PC-3 (cell line): ENCODE measurements around the gene PEX14.

ENCODE experiments used
- CTCF ChIP-seq: fragments of 300-600 bp; sonication (generic); conservative IDR thresholded peaks from 2 replicates; pipeline ENCODE4 v1.5.1; 2017; ENCODE audit warnings: antibody characterized with exemption, low read depth, mild to moderate bottlenecking, low read length
- EZH2 ChIP-seq: fragments of 300-600 bp; sonication (generic); IDR thresholded peaks from one replicate; pipeline ENCODE4 v1.6.1; 2017; ENCODE audit warnings: antibody characterized with exemption, mild to moderate bottlenecking, low read length; ENCODE audit not compliant: unreplicated experiment

DNA sequence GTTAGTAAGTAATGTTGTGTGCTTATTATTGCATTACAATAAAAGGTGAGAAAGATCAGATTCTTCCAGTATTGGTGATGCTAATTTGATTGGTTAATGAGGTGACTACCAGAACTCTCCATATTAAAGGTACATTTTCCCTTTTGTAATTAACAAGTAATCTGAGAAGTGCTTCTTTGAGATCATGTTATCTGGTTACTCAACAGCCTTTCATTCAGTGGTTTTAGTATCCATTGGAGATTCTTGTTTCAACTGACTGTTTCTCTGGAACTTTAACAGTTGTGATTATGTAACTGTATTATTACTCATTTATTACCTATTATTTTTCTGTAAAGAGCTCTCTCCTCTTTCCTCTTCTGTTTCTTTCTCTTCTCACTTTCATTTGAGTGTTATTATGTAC, 86.7 kb downstream of the PEX14 start:
- TF ChIP-seq EZH2 (no peak), CTCF (no peak)
